Gastrocnemius medialis (tissue), 4 donors: ENCODE results near the gene HTRA3. TPM values are rescaled to one million over a fixed set of nuclear protein-coding genes. Genes with fewer than 3 reads are reported as not detected.

Source experiments
- ATAC-seq, 2 donors: fragments of 150-250 bp; one replicate each; pipeline ENCODE4 v1.9.1; 2016
- DNase-seq, 2 donors: peaks; one replicate each; pipeline ENCODE4 v3.0.0-alpha.2; 2019
- H3K27ac ChIP-seq, 4 donors: fragments of 200-600 bp; sonication (generic); 1 replicate in 1 of 4; 2 replicates in 3 of 4; pipeline ENCODE4 v1.5.1; 2016 to 2018; ENCODE audit warnings: mild to moderate bottlenecking in 2 of 4, moderate library complexity in 1 of 4
- H3K27me3 ChIP-seq, 3 donors: fragments of 200-600 bp; sonication (generic) in 2 of 3; 1 replicate in 1 of 3; 2 replicates in 2 of 3; pipeline versions ENCODE4 v1.5.1 to v1.6.0; 2016 to 2019; ENCODE audit warnings: mild to moderate bottlenecking in 1 of 3, moderate library complexity in 1 of 3
- H3K36me3 ChIP-seq, 2 donors: fragments of 200-600 bp; sonication (generic) in 1 of 2; one replicate each; pipeline ENCODE4 v1.5.1; 2017 to 2018
- H3K4me1 ChIP-seq, 2 donors: fragments of 200-600 bp; sonication (generic) in 1 of 2; one replicate each; pipeline ENCODE4 v1.5.1; 2016 to 2017; ENCODE audit warnings: mild to moderate bottlenecking in 2 of 2
- H3K4me3 ChIP-seq, 4 donors: fragments of 200-600 bp; sonication (generic) in 3 of 4; 1 replicate in 1 of 4; 2 replicates in 3 of 4; pipeline ENCODE4 v1.5.1; 2016 to 2019; ENCODE audit warnings: mild to moderate bottlenecking in 2 of 4
- H3K9me3 ChIP-seq, 3 donors: fragments of 200-600 bp; sonication (generic) in 2 of 3; 1 replicate in 1 of 3; 2 replicates in 2 of 3; pipeline ENCODE4 v1.5.1; 2016 to 2019
- CTCF ChIP-seq, 5 experiments: fragments of 450-650 bp in 3 of 5; fragments of 200-600 bp in 2 of 5; sonication (generic) in 2 of 5; IDR thresholded peaks in 4 of 5; conservative IDR thresholded peaks in 1 of 5; 1 replicate in 4 of 5; 2 replicates in 1 of 5; pipeline ENCODE4 v1.5.1; 2016 to 2019; ENCODE audit warnings: antibody characterized with exemption in 5 of 5, mild to moderate bottlenecking in 3 of 5, moderate library complexity in 3 of 5
- POLR2A ChIP-seq, 2 donors: fragments of 450-650 bp; IDR thresholded peaks; one replicate each; pipeline ENCODE4 v1.6.1; 2017; ENCODE audit warnings: antibody characterized with exemption in 2 of 2, mild to moderate bottlenecking in 2 of 2, moderate library complexity in 2 of 2
- in situ Hi-C, 4 donors: fragments of 200-750 bp; cut with MboI; loops; one replicate each; pipeline versions ENCODE4 v1.15.0 to v1.8.0; 2017; ENCODE audit warnings: low sequenced_read_pairs in 4 of 4
- intact Hi-C: fragments of 100-400 bp; cut with DNase I; formaldehyde crosslinking; loops from one replicate; pipeline ENCODE4 v1.15.1; 2023; ENCODE audit warnings: low total_unique reads
- total RNA-seq, 4 donors: library from RNA; depleted of rRNA; stranded (reverse); fragments of >200 nt; gene quantifications; one replicate each; pipeline versions ENCODE4 v1.1.0 to v1.2.3, GENCODE V29; 2016

HTRA3 gene
- total RNA-seq, 4 donors from 2014 or later: 8.4 to 22.2 (median 16.0) TPM

GRCh38 chr4:8266508-8266907, 3.0 kb upstream of the HTRA3 start:
- Histone ChIP-seq H3K4me3 (no peak overlapping the region), H3K36me3 (no peaks in the 10 kb centered on the region), H3K4me1 (no peaks in the 10 kb centered on the region), H3K9me3 (no peaks in the 10 kb centered on the region), H3K27me3 (no peaks in the 10 kb centered on the region), H3K27ac (no peak overlapping the region)
- DNase-seq (no peak), ATAC-seq (peak in 1 of 2 donors; percentile 5)
- in situ Hi-C loops: no loop called here
- intact Hi-C loops: loop anchor here (2.0 kb wide), 2 partner anchors 24 to 136 kb away; no protein-coding TSS in a partner anchor
- TF ChIP-seq POLR2A (IDR thresholded peaks at IDR 0.05) (no peak), CTCF (IDR thresholded peaks at IDR 0.05 in 4 of 5, conservative IDR thresholded peaks at IDR 0.05 in 1 of 5) (no peak)

- Histone ChIP-seq H3K27ac (no peak overlapping the region), H3K4me3 (no peak overlapping the region), H3K27me3 (no peaks in the 10 kb centered on the region), H3K4me1 (no peaks in the 10 kb centered on the region), H3K36me3 (no peaks in the 10 kb centered on the region), H3K9me3 (no peaks in the 10 kb centered on the region)
- intact Hi-C loops (loop anchor here (2.0 kb wide), 2 partner anchors 24 to 136 kb away; no protein-coding TSS in a partner anchor), in situ Hi-C loops (no loop called here)
- DNase-seq (peak in 1 of 2 donors; percentile 60), ATAC-seq (peak; percentile 40 to 41)
- TF ChIP-seq POLR2A (IDR thresholded peaks at IDR 0.05) (no peak), CTCF (IDR thresholded peaks at IDR 0.05 in 4 of 5, conservative IDR thresholded peaks at IDR 0.05 in 1 of 5) (peak in 4 of 5 experiments; percentile 33 to 65 (median 58))
Measured at GRCh38 chr4:8267077-8267476, 2.5 kb upstream of the HTRA3 start.

GRCh38 chr4:8268211-8268610, 1.3 kb upstream of the HTRA3 start:
- no peaks in the 10 kb centered on the region for H3K36me3 ChIP-seq
- intact Hi-C loops (no loop called here), in situ Hi-C loops (no loop called here)
- no peak overlapping the region for H3K27ac ChIP-seq
- H3K27me3 ChIP-seq: no peaks in the 10 kb centered on the region
- no peak for DNase-seq
- no peak for TF ChIP-seq CTCF (IDR thresholded peaks at IDR 0.05 in 4 of 5, conservative IDR thresholded peaks at IDR 0.05 in 1 of 5)
- no peak for TF ChIP-seq POLR2A (IDR thresholded peaks at IDR 0.05)
- no peak for ATAC-seq
- no peaks in the 10 kb centered on the region for H3K9me3 ChIP-seq
- H3K4me1 ChIP-seq: peaks cover 0 to 6% of the 10 kb centered on the region in 2 donors
- no peak overlapping the region for H3K4me3 ChIP-seq

GRCh38 chr4:8268901-8269534, 536 bp upstream of the HTRA3 start:
- H3K27ac ChIP-seq: peak overlapping the region in 3 of 4 donors; percentile 19 to 61 (median 35)
- intact Hi-C loops (no loop called here), in situ Hi-C loops (no loop called here)
- DNase-seq (no peak), ATAC-seq (no peak)
- H3K27me3 ChIP-seq: no peaks in the 10 kb centered on the region
- H3K4me3 ChIP-seq: peak overlapping the region in 2 of 4 donors; percentile 49 to 51
- H3K9me3 ChIP-seq: no peaks in the 10 kb centered on the region
- TF ChIP-seq POLR2A (IDR thresholded peaks at IDR 0.05) (no peak), CTCF (IDR thresholded peaks at IDR 0.05 in 4 of 5, conservative IDR thresholded peaks at IDR 0.05 in 1 of 5) (no peak)
- peaks cover 0 to 10% of the 10 kb centered on the region in 2 donors for H3K4me1 ChIP-seq
- H3K36me3 ChIP-seq: no peaks in the 10 kb centered on the region
